ENCODE data around the gene DAPK1. TPM values are rescaled to one million over a fixed set of nuclear protein-coding genes. Genes with fewer than 3 reads are reported as not detected.

The DAPK1 gene
- total and polyA plus RNA-seq, 5 donors from 2014 or later, result 0.14 to 3.5 (median 0.42) TPM; not detected in 2

GRCh38 chr9:87513880-87514535, 16.3 kb downstream of the DAPK1 start:
- peaks cover 0 to 4% (median 0%) of the 10 kb centered on the region in 7 donors for H3K9me3 Mint-ChIP-seq
- ATAC-seq (ENCODE audit: low read depth in 2 of 2), result no peak
- H3K4me1 ChIP-seq (ENCODE audit: control insufficient read depth, insufficient read depth, low read length, poor library complexity, severe bottlenecking), result no peaks in the 10 kb centered on the region

DNA sequence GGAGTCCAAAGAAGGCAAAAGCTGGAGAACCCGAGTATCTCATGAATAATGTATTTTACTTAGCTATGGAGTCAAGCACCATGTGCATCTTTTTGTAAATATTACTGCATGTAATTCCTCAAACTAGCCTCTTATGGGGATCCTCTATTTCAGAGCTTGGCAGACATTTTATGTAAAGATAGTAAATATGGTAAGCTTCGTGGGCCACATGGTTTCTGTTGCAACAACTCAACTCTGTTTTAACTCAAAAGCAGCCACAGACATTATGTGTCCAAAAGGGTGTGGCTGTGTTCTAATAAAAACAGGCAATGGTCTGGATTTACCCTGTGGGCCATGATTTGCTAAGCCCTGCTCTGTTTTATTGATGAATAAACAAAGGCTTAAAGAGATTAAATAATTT, 17.3 kb downstream of the DAPK1 start:
- H3K36me3 Mint-ChIP-seq, result no peaks in the 10 kb centered on the region
- no peaks in the 10 kb centered on the region for H3K4me1 ChIP-seq (ENCODE audit: control insufficient read depth, insufficient read depth, low read length, poor library complexity, severe bottlenecking)
- H3K27ac Mint-ChIP-seq, result no peak overlapping the region
- H3K9me3 ChIP-seq (ENCODE audit: control insufficient read depth in 2 of 2, low read length in 2 of 2), result no peaks in the 10 kb centered on the region
- no peaks in the 10 kb centered on the region for H3K27me3 ChIP-seq (ENCODE audit: control insufficient read depth, insufficient read depth, low read length)
- H3K4me1 Mint-ChIP-seq, result no peaks in the 10 kb centered on the region
- H3K4me3 ChIP-seq (ENCODE audit: low read depth, low read length), result no peak overlapping the region
- no peak overlapping the region for H3K27ac ChIP-seq (ENCODE audit: insufficient read depth, low read length, poor library complexity, severe bottlenecking)
- H3K27me3 Mint-ChIP-seq, result no peaks in the 10 kb centered on the region
- H3K36me3 ChIP-seq (ENCODE audit: control insufficient read depth, insufficient read depth, low read length), result no peaks in the 10 kb centered on the region
- no peak for DNase-seq
- no peak for ATAC-seq (ENCODE audit: low read depth in 2 of 2)
- peaks cover 0 to 4% (median 0%) of the 10 kb centered on the region in 7 donors for H3K9me3 Mint-ChIP-seq
- H3K4me3 Mint-ChIP-seq, result no peak overlapping the region

More at GRCh38 chr9:87513880-87514535, 16.3 kb downstream of the DAPK1 start:
- Histone ChIP-seq H3K27me3 (ENCODE audit: control insufficient read depth, insufficient read depth, low read length) (no peaks in the 10 kb centered on the region), H3K36me3 (ENCODE audit: control insufficient read depth, insufficient read depth, low read length) (no peaks in the 10 kb centered on the region), H3K4me3 (ENCODE audit: low read depth, low read length) (no peak overlapping the region), H3K27ac (ENCODE audit: insufficient read depth, low read length, poor library complexity, severe bottlenecking) (no peak overlapping the region), H3K9me3 (ENCODE audit: control insufficient read depth in 2 of 2, low read length in 2 of 2) (no peaks in the 10 kb centered on the region)
- Mint-ChIP-seq H3K4me3 (no peak overlapping the region), H3K27ac (no peak overlapping the region), H3K4me1 (no peaks in the 10 kb centered on the region), H3K36me3 (no peaks in the 10 kb centered on the region), H3K27me3 (no peaks in the 10 kb centered on the region)
- no peak for DNase-seq

DNA sequence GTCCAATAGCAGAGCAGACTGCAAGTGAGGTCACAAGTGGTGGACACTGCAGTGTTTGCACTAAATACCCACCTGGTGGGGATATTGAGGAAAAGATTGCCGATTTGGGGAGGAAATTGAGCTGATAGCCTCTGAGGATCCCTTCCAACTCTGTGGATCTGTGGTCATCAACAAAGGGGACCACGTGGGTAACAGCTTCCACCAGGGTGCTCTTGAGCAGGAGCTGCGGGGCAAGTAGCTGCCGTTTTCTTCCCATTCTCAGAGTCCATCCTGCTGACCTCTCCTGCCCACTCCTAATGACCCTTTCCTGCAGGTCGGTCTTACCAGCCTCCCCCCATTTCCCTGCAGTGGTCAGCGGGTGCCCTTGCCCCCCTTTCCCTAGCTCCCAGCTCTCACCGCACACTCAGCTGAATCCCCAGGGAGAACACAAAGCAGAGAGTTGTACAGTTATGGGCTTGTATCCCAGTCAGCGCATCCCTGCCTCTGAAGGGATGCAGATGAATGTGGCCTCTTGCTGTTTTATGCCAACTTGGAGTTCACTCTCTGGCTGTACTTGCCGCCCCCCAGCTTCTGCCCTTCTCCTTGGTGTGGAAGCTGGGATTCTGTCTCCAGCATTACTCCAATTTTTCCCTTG, 18.0 kb downstream of the DAPK1 start:
- no peaks in the 10 kb centered on the region for H3K36me3 Mint-ChIP-seq
- Histone ChIP-seq H3K36me3 (ENCODE audit: control insufficient read depth, insufficient read depth, low read length) (no peaks in the 10 kb centered on the region), H3K4me1 (ENCODE audit: control insufficient read depth, insufficient read depth, low read length, poor library complexity, severe bottlenecking) (no peaks in the 10 kb centered on the region), H3K9me3 (ENCODE audit: control insufficient read depth in 2 of 2, low read length in 2 of 2) (no peaks in the 10 kb centered on the region), H3K4me3 (ENCODE audit: low read depth, low read length) (no peak overlapping the region), H3K27ac (ENCODE audit: insufficient read depth, low read length, poor library complexity, severe bottlenecking) (no peak overlapping the region), H3K27me3 (ENCODE audit: control insufficient read depth, insufficient read depth, low read length) (no peaks in the 10 kb centered on the region)
- no peaks in the 10 kb centered on the region for H3K27me3 Mint-ChIP-seq
- H3K4me1 Mint-ChIP-seq, result peaks cover 0 to 3% (median 0%) of the 10 kb centered on the region in 4 donors
- no peak overlapping the region for H3K4me3 Mint-ChIP-seq
- ATAC-seq (ENCODE audit: low read depth in 2 of 2) (no peak), DNase-seq (no peak)
- H3K27ac Mint-ChIP-seq, result no peak overlapping the region
- H3K9me3 Mint-ChIP-seq, result peaks cover 0 to 4% (median 0%) of the 10 kb centered on the region in 7 donors

GRCh38 chr9:87516222-87516925, 18.7 kb downstream of the DAPK1 start:
- no peak overlapping the region for H3K27ac ChIP-seq (ENCODE audit: insufficient read depth, low read length, poor library complexity, severe bottlenecking)
- H3K27ac Mint-ChIP-seq, result no peak overlapping the region
- no peaks in the 10 kb centered on the region for H3K4me1 ChIP-seq (ENCODE audit: control insufficient read depth, insufficient read depth, low read length, poor library complexity, severe bottlenecking)
- no peak overlapping the region for H3K4me3 ChIP-seq (ENCODE audit: low read depth, low read length)
- no peaks in the 10 kb centered on the region for H3K36me3 Mint-ChIP-seq
- no peaks in the 10 kb centered on the region for H3K36me3 ChIP-seq (ENCODE audit: control insufficient read depth, insufficient read depth, low read length)
- peaks cover 0 to 1% (median 0%) of the 10 kb centered on the region in 7 donors for H3K9me3 Mint-ChIP-seq
- peaks cover 0 to 3% (median 0%) of the 10 kb centered on the region in 4 donors for H3K4me1 Mint-ChIP-seq
- H3K27me3 ChIP-seq (ENCODE audit: control insufficient read depth, insufficient read depth, low read length), result no peaks in the 10 kb centered on the region
- no peak for DNase-seq
- no peaks in the 10 kb centered on the region for H3K9me3 ChIP-seq (ENCODE audit: control insufficient read depth in 2 of 2, low read length in 2 of 2)
- H3K4me3 Mint-ChIP-seq, result no peak overlapping the region
- ATAC-seq (ENCODE audit: low read depth in 2 of 2), result peak in 1 of 2 donors; percentile 19
- no peaks in the 10 kb centered on the region for H3K27me3 Mint-ChIP-seq

DNA sequence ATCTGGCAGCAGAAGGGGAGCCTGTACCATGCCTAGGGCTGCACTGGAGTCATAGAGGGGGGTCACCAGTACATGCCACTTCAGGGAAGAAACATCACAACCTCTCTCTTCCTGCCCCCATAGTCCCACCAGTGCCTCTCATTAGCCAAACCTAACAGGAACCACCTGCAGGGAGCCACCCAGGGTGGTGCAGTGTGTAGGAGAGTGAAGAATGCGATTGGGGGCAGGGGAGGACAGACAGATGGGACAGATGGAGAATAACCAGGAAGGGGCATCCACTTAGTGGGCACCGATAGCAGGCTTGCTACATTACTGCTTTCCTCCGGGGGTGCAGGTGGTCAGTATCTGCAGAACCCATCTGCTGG, 19.2 kb downstream of the DAPK1 start:
- Histone ChIP-seq H3K36me3 (ENCODE audit: control insufficient read depth, insufficient read depth, low read length) (no peaks in the 10 kb centered on the region), H3K4me1 (ENCODE audit: control insufficient read depth, insufficient read depth, low read length, poor library complexity, severe bottlenecking) (no peaks in the 10 kb centered on the region), H3K27me3 (ENCODE audit: control insufficient read depth, insufficient read depth, low read length) (no peaks in the 10 kb centered on the region), H3K27ac (ENCODE audit: insufficient read depth, low read length, poor library complexity, severe bottlenecking) (no peak overlapping the region), H3K4me3 (ENCODE audit: low read depth, low read length) (no peak overlapping the region), H3K9me3 (ENCODE audit: control insufficient read depth in 2 of 2, low read length in 2 of 2) (no peaks in the 10 kb centered on the region)
- Mint-ChIP-seq H3K4me1 (peaks cover 0 to 3% (median 0%) of the 10 kb centered on the region in 4 donors), H3K9me3 (peaks cover 0 to 1% (median 0%) of the 10 kb centered on the region in 7 donors), H3K27me3 (no peaks in the 10 kb centered on the region), H3K4me3 (no peak overlapping the region), H3K27ac (no peak overlapping the region), H3K36me3 (no peaks in the 10 kb centered on the region)
- no peak for DNase-seq
- no peak for ATAC-seq (ENCODE audit: low read depth in 2 of 2)

GRCh38 chr9:87517732-87518131, 20.1 kb downstream of the DAPK1 start:
- Histone ChIP-seq H3K4me3 (ENCODE audit: low read depth, low read length) (no peak overlapping the region), H3K4me1 (ENCODE audit: control insufficient read depth, insufficient read depth, low read length, poor library complexity, severe bottlenecking) (no peaks in the 10 kb centered on the region), H3K27ac (ENCODE audit: insufficient read depth, low read length, poor library complexity, severe bottlenecking) (no peak overlapping the region), H3K9me3 (ENCODE audit: control insufficient read depth in 2 of 2, low read length in 2 of 2) (no peaks in the 10 kb centered on the region), H3K36me3 (ENCODE audit: control insufficient read depth, insufficient read depth, low read length) (no peaks in the 10 kb centered on the region), H3K27me3 (ENCODE audit: control insufficient read depth, insufficient read depth, low read length) (no peaks in the 10 kb centered on the region)
- Mint-ChIP-seq H3K36me3 (no peaks in the 10 kb centered on the region), H3K9me3 (peaks cover 0 to 1% (median 0%) of the 10 kb centered on the region in 7 donors), H3K27ac (no peak overlapping the region), H3K4me1 (peaks cover 0 to 3% (median 0%) of the 10 kb centered on the region in 4 donors), H3K27me3 (no peaks in the 10 kb centered on the region), H3K4me3 (no peak overlapping the region)
- no peak for DNase-seq
- no peak for ATAC-seq (ENCODE audit: low read depth in 2 of 2)

GRCh38 chr9:87518702-87519335, 21.2 kb downstream of the DAPK1 start:
- no peaks in the 10 kb centered on the region for H3K9me3 ChIP-seq (ENCODE audit: control insufficient read depth in 2 of 2, low read length in 2 of 2)
- Mint-ChIP-seq H3K36me3 (no peaks in the 10 kb centered on the region), H3K4me3 (no peak overlapping the region), H3K9me3 (peaks cover 0 to 1% (median 0%) of the 10 kb centered on the region in 7 donors), H3K27me3 (no peaks in the 10 kb centered on the region), H3K4me1 (peaks cover 0 to 3% (median 0%) of the 10 kb centered on the region in 4 donors), H3K27ac (no peak overlapping the region)
- no peaks in the 10 kb centered on the region for H3K4me1 ChIP-seq (ENCODE audit: control insufficient read depth, insufficient read depth, low read length, poor library complexity, severe bottlenecking)
- H3K4me3 ChIP-seq (ENCODE audit: low read depth, low read length), result no peak overlapping the region
- DNase-seq (no peak), ATAC-seq (ENCODE audit: low read depth in 2 of 2) (no peak)
- H3K36me3 ChIP-seq (ENCODE audit: control insufficient read depth, insufficient read depth, low read length), result no peaks in the 10 kb centered on the region
- no peaks in the 10 kb centered on the region for H3K27me3 ChIP-seq (ENCODE audit: control insufficient read depth, insufficient read depth, low read length)
- H3K27ac ChIP-seq (ENCODE audit: insufficient read depth, low read length, poor library complexity, severe bottlenecking), result no peak overlapping the region

Data from CD4-positive, CD25-positive, alpha-beta regulatory T cell (primary cell).